ENCODE results near the gene CUL9. TPM values are rescaled to one million over a fixed set of nuclear protein-coding genes. Genes with fewer than 3 reads are reported as not detected.

Gene CUL9
- total RNA-seq, 1 donor from 2014 or later: 37.5 TPM

GRCh38 chr6:43228951-43229802 is 47.2 kb downstream of the CUL9 start, which contains the start of gene DNPH1:
TSS of gene DNPH1 (minus strand) at chr6:43229481. CDS start at chr6:43229456, 25 bp downstream.
- H3K27me3 Mint-ChIP-seq (ENCODE audit: low read depth): peaks cover 23% of the 10 kb centered on the region
- H3K4me1 Mint-ChIP-seq: peaks cover 20% of the 10 kb centered on the region
- H3K4me3 Mint-ChIP-seq: peak within 1 kb of the TSS; percentile 87
- no peaks in the 10 kb centered on the region for H3K9me3 Mint-ChIP-seq
- peak; percentile 75 for DNase-seq (ENCODE audit: low read depth, low spot score)
- TF ChIP-seq, protein P1, sequence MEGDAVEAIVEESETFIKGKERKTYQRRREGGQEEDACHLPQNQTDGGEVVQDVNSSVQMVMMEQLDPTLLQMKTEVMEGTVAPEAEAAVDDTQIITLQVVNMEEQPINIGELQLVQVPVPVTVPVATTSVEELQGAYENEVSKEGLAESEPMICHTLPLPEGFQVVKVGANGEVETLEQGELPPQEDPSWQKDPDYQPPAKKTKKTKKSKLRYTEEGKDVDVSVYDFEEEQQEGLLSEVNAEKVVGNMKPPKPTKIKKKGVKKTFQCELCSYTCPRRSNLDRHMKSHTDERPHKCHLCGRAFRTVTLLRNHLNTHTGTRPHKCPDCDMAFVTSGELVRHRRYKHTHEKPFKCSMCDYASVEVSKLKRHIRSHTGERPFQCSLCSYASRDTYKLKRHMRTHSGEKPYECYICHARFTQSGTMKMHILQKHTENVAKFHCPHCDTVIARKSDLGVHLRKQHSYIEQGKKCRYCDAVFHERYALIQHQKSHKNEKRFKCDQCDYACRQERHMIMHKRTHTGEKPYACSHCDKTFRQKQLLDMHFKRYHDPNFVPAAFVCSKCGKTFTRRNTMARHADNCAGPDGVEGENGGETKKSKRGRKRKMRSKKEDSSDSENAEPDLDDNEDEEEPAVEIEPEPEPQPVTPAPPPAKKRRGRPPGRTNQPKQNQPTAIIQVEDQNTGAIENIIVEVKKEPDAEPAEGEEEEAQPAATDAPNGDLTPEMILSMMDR (conservative IDR thresholded peaks at IDR 0.05): peak; percentile 94
- peaks cover under 1% of the 10 kb centered on the region for H3K36me3 Mint-ChIP-seq (ENCODE audit: low read depth)
- peak within 1 kb of the TSS; percentile 80 for H3K27ac Mint-ChIP-seq (ENCODE audit: unreplicated experiment)

GRCh38 chr6:43229803-43230620 is 48.0 kb downstream of the CUL9 start:
- no peaks in the 10 kb centered on the region for H3K36me3 Mint-ChIP-seq (ENCODE audit: low read depth)
- H3K27ac Mint-ChIP-seq (ENCODE audit: unreplicated experiment): peak overlapping the region; percentile 80
- no peaks in the 10 kb centered on the region for H3K9me3 Mint-ChIP-seq
- TF ChIP-seq, protein P1 (conservative IDR thresholded peaks at IDR 0.05): no peak
- peak overlapping the region; percentile 85 for H3K4me3 Mint-ChIP-seq
- H3K27me3 Mint-ChIP-seq (ENCODE audit: low read depth): peaks cover 29% of the 10 kb centered on the region
- peaks cover 16% of the 10 kb centered on the region for H3K4me1 Mint-ChIP-seq
- no peak for DNase-seq (ENCODE audit: low read depth, low spot score)

DNA sequence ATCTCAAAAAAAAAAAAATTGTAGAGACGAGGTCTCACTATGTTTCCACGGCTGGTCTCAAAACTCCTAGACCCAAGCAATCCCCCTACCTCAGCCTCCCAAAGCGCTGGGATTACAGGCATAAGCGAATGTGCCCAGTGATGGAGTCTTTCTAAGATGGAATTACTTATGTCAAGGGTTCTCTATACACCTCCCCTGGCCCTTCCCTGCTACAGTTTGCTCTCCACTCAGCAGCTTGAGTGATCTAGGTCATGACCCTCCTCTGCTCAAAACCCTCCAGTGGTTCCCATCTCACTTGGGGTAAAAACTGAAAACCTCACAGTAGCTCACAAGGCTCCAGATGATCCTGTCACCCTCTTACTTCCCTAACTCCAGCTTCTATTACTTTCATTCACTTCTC is 49.1 kb downstream of the CUL9 start:
- H3K27me3 Mint-ChIP-seq (ENCODE audit: low read depth): peaks cover 33% of the 10 kb centered on the region

DNA sequence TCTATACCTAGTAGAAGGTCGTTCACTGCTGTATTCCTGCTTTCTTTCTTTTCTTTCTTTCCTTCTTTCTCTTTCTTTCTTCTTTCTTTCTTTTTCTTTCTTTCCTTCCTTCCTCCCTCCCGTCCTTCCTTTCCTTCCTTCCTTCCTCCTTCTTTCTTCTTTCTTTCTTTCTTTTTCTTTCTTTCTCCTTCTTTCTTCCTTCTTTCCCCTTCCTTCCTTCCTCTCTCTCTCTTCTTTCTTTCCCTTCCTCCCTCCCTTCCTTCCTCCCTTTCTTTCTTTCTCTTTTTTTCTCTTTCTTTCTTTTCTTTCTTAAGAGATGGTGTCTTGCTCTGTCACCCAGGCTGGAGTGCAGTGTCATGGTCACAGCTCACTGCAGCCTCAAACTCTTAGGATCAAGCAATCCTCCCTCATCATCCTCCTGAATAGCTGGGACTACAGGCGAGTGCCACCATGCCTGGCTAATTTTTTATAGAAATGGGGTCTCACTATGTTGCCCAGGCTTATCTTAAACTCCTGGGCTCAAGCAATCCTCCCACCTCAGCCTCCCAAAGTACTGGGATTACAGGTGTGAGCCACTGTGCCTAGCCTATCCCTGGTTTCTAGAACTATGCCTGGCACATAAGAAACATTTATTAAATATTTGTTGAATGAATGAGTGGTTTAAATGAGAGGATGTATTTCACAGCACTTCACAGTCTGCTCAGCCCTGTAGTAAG is 49.9 kb downstream of the CUL9 start:
- Mint-ChIP-seq H3K9me3 (no peaks in the 10 kb centered on the region), H3K36me3 (ENCODE audit: low read depth) (no peaks in the 10 kb centered on the region), H3K4me3 (peak overlapping the region; percentile 59), H3K27ac (ENCODE audit: unreplicated experiment) (no peak overlapping the region), H3K4me1 (peaks cover 8% of the 10 kb centered on the region), H3K27me3 (ENCODE audit: low read depth) (peaks cover 40% of the 10 kb centered on the region)
- DNase-seq (ENCODE audit: low read depth, low spot score): no peak
- TF ChIP-seq, protein P1 (conservative IDR thresholded peaks at IDR 0.05): no peak

More for the DNA sequence above, 49.1 kb downstream of the CUL9 start:
- DNase-seq (ENCODE audit: low read depth, low spot score): no peak
- Mint-ChIP-seq H3K9me3 (no peaks in the 10 kb centered on the region), H3K36me3 (ENCODE audit: low read depth) (no peaks in the 10 kb centered on the region), H3K4me3 (peak overlapping the region; percentile 59), H3K4me1 (peaks cover 12% of the 10 kb centered on the region), H3K27ac (ENCODE audit: unreplicated experiment) (no peak overlapping the region)
- TF ChIP-seq, protein P1 (conservative IDR thresholded peaks at IDR 0.05): no peak

DNA sequence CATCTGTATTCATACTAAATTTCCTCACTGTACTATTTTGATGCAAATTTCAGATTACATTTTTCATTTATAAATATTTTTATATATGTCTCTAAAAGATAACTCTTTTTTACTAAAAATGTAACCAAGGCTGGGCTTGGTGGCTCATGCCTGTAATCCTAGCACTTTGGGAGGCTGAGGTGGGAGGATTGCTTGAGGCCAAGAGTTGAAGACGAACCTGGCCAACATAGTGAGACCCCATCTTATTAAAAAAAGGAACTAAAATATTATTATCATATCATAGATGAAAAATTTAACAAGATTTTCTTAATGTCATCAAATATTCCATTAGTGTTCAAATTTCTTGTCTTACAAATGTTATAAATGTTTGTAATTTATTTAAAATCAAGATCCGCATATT is 53.8 kb downstream of the CUL9 start:
- Mint-ChIP-seq H3K27ac (ENCODE audit: unreplicated experiment) (no peak overlapping the region), H3K27me3 (ENCODE audit: low read depth) (peaks cover 56% of the 10 kb centered on the region), H3K9me3 (peaks cover 3% of the 10 kb centered on the region)

More for the DNA sequence above, 53.8 kb downstream of the CUL9 start:
- no peak overlapping the region for H3K4me3 Mint-ChIP-seq
- TF ChIP-seq, protein P1 (conservative IDR thresholded peaks at IDR 0.05): no peak
- H3K4me1 Mint-ChIP-seq: no peaks in the 10 kb centered on the region
- no peak for DNase-seq (ENCODE audit: low read depth, low spot score)
- H3K36me3 Mint-ChIP-seq (ENCODE audit: low read depth): peaks cover 4% of the 10 kb centered on the region

Measured in neural crest cell (in vitro differentiated cells).